ENCODE results near the gene GPRIN2.
"Not testable (repeated sequence)": the region's sequence is repeated elsewhere in the genome, so short reads cannot be mapped to it uniquely, and the experiment has no call there.

- TF ChIP-seq EP300 (IDR thresholded peaks at IDR 0.05; ENCODE audit: low read depth); CTCF (IDR thresholded peaks at IDR 0.05): not testable (repeated sequence)
Measured at GRCh38 chr10:46532256-46532655, 24.2 kb downstream of the GPRIN2 start.
